KMS-11 (cell line): ENCODE measurements around the gene GGA1.
A peak's percentile ranks its signal among the peaks of the same experiment; 100 is the strongest.

Experiments used
- H2AFZ ChIP-seq: fragments of 200-600 bp; sonication (generic); 2 replicates; pipeline ENCODE4 v1.6.1; 2016; ENCODE audit warnings: antibody characterized with exemption, mixed run types, low read depth
- H3K27ac ChIP-seq: fragments of 200-600 bp; sonication (generic); 2 replicates; pipeline ENCODE4 v1.6.1; 2016; ENCODE audit warnings: mild to moderate bottlenecking, mixed run types
- H3K27me3 ChIP-seq: fragments of 200-600 bp; sonication (generic); 2 replicates; pipeline ENCODE4 v1.6.1; 2017; ENCODE audit warnings: mild to moderate bottlenecking, low read depth, mixed run types, moderate library complexity; ENCODE audit not compliant: insufficient read depth
- H3K36me3 ChIP-seq: fragments of 200-600 bp; sonication (generic); 2 replicates; pipeline ENCODE4 v1.6.1; 2017; ENCODE audit warnings: mild to moderate bottlenecking, mixed run types; ENCODE audit not compliant: insufficient read depth
- H3K4me1 ChIP-seq: fragments of 200-600 bp; sonication (generic); 2 replicates; pipeline ENCODE4 v1.6.1; 2016; ENCODE audit warnings: mild to moderate bottlenecking, low read depth, mixed run types; ENCODE audit not compliant: poor library complexity, severe bottlenecking
- H3K4me2 ChIP-seq: fragments of 200-600 bp; sonication (generic); 2 replicates; pipeline ENCODE4 v1.7.0; 2016; ENCODE audit warnings: mild to moderate bottlenecking, mixed run types
- H3K4me3 ChIP-seq: fragments of 200-600 bp; sonication (generic); IDR thresholded peaks from 2 replicates; pipeline ENCODE4 v1.6.1; 2017; ENCODE audit warnings: low read depth, low read length, mixed read lengths; ENCODE audit not compliant: insufficient read depth
- H3K79me2 ChIP-seq: fragments of 200-600 bp; sonication (generic); 2 replicates; pipeline ENCODE4 v1.6.1; 2016; ENCODE audit warnings: low read depth, mixed run types; ENCODE audit not compliant: insufficient read depth
- H3K9ac ChIP-seq: fragments of 200-600 bp; sonication (generic); 2 replicates; pipeline ENCODE4 v1.6.1; 2016; ENCODE audit warnings: mild to moderate bottlenecking, mixed run types
- H4K20me1 ChIP-seq: fragments of 200-600 bp; sonication (generic); 2 replicates; pipeline ENCODE4 v1.6.1; 2016; ENCODE audit warnings: mild to moderate bottlenecking, mixed run types; ENCODE audit not compliant: insufficient read depth
- TF ChIP-seq, protein P1 (sequence below): fragments of 200-600 bp; sonication (generic); conservative IDR thresholded peaks from 2 replicates; pipeline ENCODE4 v1.6.1; 2017; ENCODE audit warnings: low read depth, mild to moderate bottlenecking, antibody characterized with exemption, low read length, moderate library complexity, mixed read lengths

The GGA1 gene

GRCh38 chr22:37674248-37674647 is 65.6 kb downstream of the GGA1 start:
- peaks cover 8% of the 10 kb centered on the region; the same call in 1 of the 2 replicates for H3K79me2 ChIP-seq
- no peaks in the 10 kb centered on the region for H3K36me3 ChIP-seq
- H3K4me1 ChIP-seq = peaks cover 26% of the 10 kb centered on the region
- no peaks in the 10 kb centered on the region for H4K20me1 ChIP-seq
- H3K9ac ChIP-seq = peak overlapping the region; percentile 30; the same call in 1 of the 2 replicates
- peak overlapping the region; percentile 86 for H3K27ac ChIP-seq
- TF ChIP-seq, protein P1, sequence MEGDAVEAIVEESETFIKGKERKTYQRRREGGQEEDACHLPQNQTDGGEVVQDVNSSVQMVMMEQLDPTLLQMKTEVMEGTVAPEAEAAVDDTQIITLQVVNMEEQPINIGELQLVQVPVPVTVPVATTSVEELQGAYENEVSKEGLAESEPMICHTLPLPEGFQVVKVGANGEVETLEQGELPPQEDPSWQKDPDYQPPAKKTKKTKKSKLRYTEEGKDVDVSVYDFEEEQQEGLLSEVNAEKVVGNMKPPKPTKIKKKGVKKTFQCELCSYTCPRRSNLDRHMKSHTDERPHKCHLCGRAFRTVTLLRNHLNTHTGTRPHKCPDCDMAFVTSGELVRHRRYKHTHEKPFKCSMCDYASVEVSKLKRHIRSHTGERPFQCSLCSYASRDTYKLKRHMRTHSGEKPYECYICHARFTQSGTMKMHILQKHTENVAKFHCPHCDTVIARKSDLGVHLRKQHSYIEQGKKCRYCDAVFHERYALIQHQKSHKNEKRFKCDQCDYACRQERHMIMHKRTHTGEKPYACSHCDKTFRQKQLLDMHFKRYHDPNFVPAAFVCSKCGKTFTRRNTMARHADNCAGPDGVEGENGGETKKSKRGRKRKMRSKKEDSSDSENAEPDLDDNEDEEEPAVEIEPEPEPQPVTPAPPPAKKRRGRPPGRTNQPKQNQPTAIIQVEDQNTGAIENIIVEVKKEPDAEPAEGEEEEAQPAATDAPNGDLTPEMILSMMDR = no peak
- peak overlapping the region; percentile 68; the same call in 1 of the 2 replicates for H2AFZ ChIP-seq
- H3K27me3 ChIP-seq = no peaks in the 10 kb centered on the region
- no peak overlapping the region for H3K4me3 ChIP-seq
- H3K4me2 ChIP-seq = peak overlapping the region; percentile 99

- peak within 1 kb of the TSS; percentile 65; the same call in 1 of the 2 replicates for H3K9ac ChIP-seq
- no peaks in the 10 kb centered on the region for H3K36me3 ChIP-seq
- H3K27ac ChIP-seq = peak within 1 kb of the TSS; percentile 86
- H3K4me3 ChIP-seq = no peak within 1 kb of the TSS
- H3K79me2 ChIP-seq = peaks cover 8% of the 10 kb centered on the region; the same call in 1 of the 2 replicates
- TF ChIP-seq, protein P1 = no peak
- H3K27me3 ChIP-seq = no peaks in the 10 kb centered on the region
- H3K4me1 ChIP-seq = peaks cover 26% of the 10 kb centered on the region
- H2AFZ ChIP-seq = peak within 1 kb of the TSS; percentile 68
- no peaks in the 10 kb centered on the region for H4K20me1 ChIP-seq
- peak within 1 kb of the TSS; percentile 99 for H3K4me2 ChIP-seq
These were observed 66.6 kb downstream of the GGA1 start, which contains the start of gene LGALS1 for GRCh38 chr22:37674951-37675929. Gene LGALS1, plus strand, starts transcription at chr22:37675636. Its CDS starts 67 bp downstream, at chr22:37675703.

GRCh38 chr22:37675930-37676735 is 67.5 kb downstream of the GGA1 start:
- peak overlapping the region; percentile 34; the same call in 1 of the 2 replicates for H2AFZ ChIP-seq
- H3K4me2 ChIP-seq = peak overlapping the region; percentile 99
- TF ChIP-seq, protein P1 = no peak
- H3K36me3 ChIP-seq = no peaks in the 10 kb centered on the region
- H4K20me1 ChIP-seq = no peaks in the 10 kb centered on the region
- H3K9ac ChIP-seq = peak overlapping the region; percentile 65
- H3K4me3 ChIP-seq = no peak overlapping the region
- peaks cover 27% of the 10 kb centered on the region for H3K4me1 ChIP-seq
- H3K79me2 ChIP-seq = peaks cover 8% of the 10 kb centered on the region; the same call in 1 of the 2 replicates
- H3K27me3 ChIP-seq = no peaks in the 10 kb centered on the region
- H3K27ac ChIP-seq = peak overlapping the region; percentile 86
